Activated gamma-delta T cell treated with Interleukin-2 at 50 U/mL for 16 hours (primary cell): ENCODE data around the gene EPS8L3.
A peak's percentile ranks its signal among the peaks of the same experiment; 100 is the strongest.
"Not testable (repeated sequence)": the region's sequence is repeated elsewhere in the genome, so short reads cannot be mapped to it uniquely, and the experiment has no call there.

ENCODE experiments used
- DNase-seq: peaks from one replicate; pipeline ENCODE4 v3.0.0-alpha.2; 2020

The EPS8L3 gene, protein sequence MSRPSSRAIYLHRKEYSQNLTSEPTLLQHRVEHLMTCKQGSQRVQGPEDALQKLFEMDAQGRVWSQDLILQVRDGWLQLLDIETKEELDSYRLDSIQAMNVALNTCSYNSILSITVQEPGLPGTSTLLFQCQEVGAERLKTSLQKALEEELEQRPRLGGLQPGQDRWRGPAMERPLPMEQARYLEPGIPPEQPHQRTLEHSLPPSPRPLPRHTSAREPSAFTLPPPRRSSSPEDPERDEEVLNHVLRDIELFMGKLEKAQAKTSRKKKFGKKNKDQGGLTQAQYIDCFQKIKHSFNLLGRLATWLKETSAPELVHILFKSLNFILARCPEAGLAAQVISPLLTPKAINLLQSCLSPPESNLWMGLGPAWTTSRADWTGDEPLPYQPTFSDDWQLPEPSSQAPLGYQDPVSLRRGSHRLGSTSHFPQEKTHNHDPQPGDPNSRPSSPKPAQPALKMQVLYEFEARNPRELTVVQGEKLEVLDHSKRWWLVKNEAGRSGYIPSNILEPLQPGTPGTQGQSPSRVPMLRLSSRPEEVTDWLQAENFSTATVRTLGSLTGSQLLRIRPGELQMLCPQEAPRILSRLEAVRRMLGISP

DNA sequence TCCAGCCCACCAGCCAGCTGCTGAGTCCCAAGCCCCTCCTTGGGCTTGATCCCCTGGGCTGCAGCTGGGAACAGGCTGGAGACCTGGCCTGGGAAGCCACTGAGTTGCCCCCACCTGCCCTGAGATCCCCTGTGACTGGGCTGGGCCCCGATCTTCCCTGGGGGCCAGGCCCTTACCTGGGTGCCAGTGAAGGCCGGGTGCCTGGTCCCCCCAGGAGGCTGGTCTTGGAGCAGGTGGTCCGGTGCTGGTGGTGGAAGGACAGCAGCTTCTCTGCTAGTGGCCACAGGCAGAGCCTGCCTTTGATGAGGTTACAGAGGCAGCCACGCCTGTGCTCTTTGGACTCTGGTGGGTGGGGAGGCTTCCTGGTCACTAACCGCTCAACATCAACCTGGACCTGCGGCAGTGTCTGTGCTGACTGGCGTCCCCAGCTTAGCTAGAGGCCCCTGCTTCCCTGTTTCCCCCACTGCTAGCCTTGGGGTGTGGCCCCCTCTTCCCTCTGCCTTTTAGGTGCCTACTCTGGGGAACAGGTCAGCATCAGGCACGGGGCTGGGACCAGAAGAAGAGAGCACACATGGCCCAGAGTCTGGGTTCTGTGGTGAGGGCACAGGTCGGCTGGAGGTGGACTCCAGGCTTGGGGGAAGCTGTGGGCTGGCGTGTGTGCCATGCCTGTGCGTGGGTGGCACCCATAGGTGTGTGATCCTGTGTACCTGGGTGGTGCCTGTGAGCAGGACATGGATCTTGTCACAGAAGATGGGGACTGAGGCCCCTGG is at the start of gene EPS8L3:
Gene EPS8L3, minus strand, starts transcription at position 278 of the 770 bp plus-strand sequence. CDS start 2,174 bp downstream, outside the sequence.
- DNase-seq, result no peak

DNA sequence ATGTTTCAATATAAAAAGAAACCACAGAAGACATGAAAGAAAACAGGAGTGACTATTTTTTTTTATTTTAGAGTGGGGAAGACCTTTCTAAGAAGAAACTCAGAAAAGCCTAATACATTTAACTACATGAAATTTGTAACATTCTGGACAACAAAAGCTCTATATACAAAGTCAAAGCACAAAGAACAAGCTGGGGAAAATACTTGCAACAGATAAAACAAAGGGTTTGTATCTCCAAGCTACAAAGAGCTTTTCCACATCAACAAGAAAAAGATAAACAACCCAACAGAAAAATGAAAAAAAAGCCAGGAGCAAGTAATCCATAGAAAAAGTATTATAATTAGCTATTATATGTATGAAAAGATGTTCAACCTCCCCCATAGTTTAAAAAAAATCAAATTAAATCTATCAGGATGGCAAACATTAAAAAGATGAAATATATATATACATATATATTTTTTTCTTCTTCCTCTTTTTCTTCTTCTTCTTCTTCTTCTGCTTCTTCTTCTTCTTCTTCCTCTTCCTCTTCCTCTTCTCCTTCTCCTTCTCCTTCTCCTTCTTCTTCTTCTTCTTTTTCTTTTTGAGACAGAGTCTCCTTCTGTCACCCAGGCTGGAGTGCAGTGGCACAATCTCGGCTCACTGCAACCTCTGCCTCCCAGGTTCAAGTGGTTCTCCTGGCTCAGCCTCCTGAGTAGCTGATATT is 49.1 kb upstream of the EPS8L3 start:
- no peak for DNase-seq

DNA sequence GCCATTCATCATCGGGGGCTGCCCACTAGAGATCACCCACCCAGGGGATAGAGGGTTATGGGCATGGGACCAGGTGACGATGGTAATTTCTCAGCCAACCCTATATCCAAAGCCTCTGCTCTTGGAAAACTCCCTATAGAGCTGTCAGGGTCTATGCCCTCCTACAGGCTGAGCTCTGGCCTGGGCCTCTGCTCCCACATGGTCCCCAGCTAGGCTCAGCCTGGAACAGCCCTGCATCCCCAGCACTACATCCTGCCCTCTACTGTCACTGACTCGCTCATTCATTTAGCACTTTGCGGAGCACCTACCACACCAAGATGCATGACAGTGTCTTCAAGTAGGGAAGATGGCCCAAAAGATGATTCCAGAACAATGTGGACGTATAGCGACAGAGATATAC is 45.0 kb upstream of the EPS8L3 start:
- no peak for DNase-seq

DNA sequence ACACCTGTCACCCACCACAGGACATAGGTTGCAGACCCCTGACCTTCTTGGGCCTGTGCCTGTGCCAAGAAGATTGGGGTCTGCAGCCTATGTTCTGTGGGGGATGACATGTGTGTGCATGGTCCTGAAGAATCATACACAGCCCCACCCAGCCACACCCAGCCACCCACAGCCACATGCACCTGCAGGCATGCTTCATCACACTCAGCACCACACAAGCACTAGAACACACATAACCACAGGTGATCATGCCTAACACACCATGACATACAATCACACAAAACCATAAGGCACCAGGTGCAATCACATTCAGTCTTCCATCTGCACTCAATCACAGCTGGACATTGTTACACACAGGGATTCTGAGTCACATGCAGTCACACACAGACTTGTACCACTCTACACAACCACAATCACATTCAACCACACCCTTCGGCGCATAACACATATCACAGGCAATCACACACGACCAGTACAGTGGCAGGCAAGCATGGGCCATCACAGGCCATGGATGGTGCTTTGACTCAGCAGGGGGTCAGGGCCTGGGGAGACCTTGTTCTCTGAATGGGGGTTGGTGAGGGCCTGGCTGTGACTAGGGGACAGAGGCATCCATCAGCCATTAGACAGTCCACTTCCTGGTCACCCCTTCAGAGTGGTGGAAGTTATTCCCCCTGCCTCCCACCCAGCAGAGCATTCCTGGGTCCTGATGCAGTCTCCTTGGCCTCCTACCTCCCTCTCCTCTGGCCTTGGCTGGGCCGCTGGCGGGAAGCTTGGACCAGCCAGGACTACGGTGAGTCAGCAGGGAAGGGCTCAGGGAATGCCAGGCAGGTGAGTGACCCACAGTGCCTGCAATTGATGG is 44.3 kb upstream of the EPS8L3 start:
- no peak for DNase-seq

DNA sequence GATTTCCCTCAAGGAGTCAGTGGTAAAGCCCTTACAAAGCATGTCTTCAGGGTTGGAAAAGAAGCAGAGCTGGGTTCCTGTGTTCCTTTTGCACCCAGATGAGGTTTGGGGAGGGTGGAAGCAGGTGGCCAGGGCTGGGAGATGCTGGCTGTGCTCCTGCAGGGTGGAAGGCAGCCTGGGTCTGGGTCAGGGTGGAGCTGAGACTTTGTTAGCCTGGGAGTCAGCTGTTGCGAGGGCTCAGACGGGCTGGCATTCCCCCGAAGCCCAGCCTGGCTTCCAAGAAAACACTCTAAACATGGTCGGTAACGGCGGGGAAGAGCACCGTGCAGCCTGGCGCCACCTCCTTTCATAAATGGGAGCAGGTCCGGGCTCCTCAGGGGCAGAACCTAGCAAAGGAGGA is 43.7 kb upstream of the EPS8L3 start:
- no peak for DNase-seq

DNA sequence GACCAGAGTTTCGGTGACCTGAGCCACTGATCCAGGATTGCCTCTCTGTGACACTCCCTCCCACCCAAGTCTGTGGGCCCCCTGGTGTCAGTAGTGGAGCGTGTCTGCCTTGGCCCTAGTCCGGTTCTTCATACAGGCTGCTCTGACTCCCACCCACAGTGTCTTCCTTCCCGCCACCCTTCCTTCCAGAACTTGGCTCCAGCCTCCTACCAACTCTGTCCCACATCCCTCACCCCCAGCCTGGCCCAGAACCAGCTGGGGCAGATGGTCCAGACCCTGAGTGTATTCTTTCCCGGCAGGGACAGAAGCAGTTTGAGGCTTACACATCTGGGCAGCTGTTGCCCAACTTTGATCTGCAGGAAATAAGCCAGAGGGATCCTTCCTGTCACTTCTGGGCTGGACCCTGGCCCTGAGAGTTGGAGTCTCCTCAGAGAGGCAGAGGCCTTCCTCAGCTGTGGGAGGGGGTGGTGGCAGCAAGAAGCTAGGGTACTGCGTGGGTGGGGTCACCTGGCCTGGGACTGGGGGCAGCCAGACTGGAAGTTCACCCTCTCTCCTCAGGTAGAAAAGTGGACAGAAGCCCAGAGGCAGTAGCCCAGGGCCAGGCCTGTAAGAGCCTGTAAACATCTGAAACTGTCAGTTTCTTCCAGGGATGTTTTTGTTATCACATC is 43.1 kb upstream of the EPS8L3 start:
- no peak for DNase-seq

DNA sequence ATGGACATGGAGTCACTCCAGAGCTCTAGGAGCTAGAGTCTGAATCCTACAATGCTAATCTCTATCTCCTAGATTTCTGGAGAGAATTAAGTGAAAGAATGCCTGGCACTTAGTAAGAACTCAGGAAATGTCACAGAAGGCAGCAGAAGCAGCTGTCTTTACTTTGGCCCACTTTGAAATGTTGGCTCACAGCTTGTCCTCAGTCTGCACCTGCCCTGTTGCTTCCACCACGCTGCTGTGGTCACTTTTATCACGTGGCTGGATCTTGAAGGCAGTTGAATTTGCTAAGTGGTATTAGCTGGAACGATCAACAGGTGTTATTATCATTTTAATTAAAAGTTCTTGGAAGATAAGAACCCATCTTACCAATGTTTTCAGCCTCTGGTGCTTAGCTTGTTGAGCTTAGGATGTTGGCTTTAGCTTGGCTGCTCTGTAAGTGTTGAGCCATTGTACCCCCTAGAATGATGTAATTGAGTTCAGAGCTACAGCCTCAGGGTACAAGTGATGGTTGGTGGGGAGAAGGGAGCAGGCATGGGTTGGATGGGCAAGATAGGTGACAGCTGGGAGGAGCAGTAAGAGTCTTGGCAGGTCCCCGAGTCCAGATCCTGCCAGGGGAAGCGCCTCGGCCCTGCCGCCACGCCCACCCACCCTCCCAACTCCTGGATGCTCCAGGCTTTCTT is 41.9 kb upstream of the EPS8L3 start:
- no peak for DNase-seq

DNA sequence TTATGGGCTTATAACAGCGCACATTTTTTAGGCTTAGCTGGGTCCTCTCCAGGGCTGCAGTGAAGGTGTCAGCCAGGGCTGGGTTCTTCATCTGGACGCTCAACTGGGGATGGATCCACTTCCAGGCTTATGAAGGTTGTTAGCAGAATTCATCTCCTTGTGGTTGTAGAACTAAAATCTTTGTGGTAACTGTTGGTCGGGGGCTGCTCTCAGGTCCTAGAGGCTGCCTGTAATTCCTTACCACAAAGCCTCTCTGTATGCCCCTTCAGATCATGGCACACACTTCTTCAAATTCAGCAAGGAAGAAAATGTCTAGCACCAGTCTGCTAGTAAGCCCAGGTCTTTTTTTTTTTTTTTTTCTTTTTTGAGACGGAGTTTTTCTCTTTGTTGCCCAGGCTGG is 40.9 kb upstream of the EPS8L3 start:
- no peak for DNase-seq

DNA sequence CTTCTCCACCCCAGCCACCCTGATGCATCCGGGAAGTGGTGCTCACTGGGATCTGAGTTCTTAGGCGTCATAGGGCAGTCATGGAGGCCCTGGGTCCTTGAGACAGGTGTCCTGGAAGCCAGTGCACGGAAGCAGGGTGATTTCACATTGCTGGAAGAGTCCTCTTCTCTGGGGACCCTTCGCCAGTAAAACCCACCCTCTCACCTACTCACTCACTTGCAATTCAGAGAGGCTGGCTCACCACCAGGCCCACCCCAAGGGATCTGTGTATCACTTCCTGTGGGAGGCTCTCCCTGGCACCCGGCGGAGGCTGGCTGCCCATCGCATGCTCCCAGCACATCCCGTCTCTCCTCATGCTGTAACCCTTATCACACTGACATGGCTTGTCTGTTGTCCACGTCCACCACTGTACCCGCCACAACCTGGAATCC is 40.2 kb upstream of the EPS8L3 start:
- no peak for DNase-seq

DNA sequence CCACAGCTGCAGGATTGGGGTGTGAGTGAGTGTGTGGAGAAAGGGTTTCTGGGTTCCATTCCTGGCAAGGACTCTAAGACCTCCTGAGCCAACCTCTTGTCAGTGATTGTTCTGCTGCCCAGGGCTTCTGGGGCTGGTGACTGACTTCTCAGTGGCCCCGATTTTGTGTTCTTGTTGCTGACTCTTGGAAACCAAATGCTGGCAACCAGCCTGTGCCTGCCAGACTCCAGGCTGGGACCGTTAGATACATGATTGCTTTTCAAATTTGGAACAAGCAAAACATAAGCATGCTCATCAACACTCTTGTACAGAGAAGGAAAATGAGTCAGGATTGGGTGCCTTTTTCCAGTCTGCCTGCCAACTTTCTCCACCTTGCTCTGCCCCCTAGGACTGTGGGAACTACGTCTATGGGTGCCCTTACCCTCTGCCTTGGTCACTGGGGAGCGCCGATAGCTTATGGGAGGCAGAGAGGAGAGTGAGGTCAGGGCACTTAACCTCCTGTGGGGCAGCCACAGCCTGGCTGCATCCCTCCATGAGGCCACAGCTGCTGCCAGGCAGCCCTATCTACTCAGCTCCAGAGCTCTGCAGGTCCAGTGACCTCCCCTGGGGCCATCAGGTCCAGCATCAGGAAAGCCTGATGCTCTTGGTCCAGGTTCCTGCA is 39.3 kb upstream of the EPS8L3 start:
- DNase-seq, result no peak

DNA sequence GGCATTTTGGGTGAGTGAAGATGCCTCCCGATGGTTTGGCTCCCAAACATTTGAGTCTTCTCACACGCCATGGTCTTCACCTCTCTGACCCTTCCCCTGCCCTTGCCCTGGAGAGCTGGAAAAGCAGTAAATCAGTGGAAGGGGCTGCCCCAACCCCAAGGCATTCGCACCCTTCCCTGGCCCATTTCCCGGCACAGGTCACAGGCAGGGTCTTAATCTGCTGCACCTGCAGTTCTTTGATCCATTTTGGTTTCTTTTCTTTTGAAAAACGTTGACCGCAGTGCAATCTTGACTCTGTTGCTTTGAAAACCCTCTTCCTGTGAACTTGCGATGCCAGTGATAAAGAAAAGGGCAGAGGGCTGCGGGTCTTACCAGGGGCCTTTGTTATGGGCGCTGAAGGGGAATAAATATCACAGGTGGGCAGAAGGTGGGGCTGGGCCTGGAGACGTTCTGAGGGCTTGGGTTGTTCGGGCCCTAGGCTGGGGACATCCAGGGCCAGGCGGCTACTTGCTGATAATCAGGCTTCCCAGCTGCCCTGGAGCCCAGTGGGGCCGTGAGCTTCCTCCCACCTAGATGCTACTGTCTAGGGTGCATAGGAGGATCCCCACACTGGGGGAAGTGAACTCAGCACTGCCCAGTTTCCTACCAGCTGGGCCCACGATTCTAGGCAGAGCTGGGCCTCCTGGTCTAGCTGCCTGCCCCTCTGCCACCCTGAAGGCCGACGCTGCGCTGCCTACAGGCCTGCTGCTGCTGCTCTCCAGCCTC is 38.6 kb upstream of the EPS8L3 start:
- peak; percentile 60 for DNase-seq

DNA sequence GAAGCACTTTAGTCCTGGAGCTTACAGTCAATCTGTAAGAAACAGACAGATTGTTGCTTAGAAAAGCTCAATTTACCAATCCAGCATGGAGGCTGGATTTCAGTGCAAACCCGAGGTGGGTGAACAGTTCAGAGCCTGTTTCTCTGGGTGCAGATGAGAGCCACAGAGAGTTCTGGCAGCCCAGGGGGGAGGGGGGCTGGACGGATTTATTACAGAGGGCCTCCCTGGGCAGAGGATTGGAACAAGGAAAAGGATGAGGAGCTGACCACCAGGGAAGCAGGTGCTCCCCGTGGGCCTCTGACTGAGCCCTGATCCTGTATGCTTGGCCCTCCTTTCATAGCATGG is 38.0 kb upstream of the EPS8L3 start:
- DNase-seq, result no peak

DNA sequence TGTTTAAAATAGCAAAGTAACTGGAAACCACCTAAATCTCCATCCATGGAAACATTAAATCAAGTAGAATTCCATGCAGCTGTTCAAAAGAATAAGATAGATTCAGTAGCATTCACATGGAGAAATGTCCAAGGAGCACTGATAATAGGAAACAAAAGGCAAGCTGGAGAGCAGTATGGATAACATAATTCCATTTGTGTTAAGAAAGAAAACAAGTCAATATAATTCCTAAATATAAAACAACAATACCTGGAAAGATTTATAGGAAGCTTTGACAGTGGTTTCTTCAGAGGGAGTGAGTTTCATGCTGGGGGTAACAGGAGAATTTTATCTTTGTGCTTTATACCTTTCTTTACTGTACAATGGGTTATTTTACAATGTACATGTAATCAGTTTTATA is 36.6 kb upstream of the EPS8L3 start:
- DNase-seq, result no peak

DNA sequence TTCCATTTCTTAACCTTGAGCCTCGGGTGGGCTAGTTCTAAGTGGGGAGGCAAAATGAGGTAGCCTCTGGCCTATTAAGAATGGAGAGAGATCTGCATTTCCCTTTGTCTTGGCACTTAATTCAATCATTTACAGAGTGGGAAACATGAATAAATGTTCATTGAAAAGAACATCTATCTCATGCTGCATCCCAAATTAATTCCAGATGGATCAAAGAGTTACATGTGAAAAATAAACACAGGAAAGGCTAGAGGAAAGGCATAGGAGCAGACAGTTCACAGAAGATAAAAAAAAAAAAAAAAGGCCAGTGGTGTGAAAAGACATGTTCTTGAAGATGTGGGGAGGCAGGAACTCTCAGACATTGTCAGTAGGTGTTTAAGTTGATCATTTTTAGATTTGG is 35.7 kb upstream of the EPS8L3 start:
- DNase-seq, result no peak

DNA sequence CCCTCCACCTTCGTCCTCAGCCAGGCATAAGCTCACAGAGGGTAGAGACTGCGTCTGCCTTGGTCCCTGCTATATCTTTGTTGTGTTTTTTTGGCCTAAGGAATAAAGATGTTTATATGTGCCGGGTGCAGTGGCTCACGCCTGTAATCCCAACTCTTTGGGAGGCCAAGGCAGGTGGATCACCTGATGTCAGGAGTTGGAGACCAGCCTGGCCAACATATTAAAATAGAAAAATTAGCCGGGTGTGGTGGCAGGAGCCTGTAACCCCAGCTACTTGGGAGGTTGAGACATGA is 33.5 kb upstream of the EPS8L3 start:
- not testable (repeated sequence) for DNase-seq

DNA sequence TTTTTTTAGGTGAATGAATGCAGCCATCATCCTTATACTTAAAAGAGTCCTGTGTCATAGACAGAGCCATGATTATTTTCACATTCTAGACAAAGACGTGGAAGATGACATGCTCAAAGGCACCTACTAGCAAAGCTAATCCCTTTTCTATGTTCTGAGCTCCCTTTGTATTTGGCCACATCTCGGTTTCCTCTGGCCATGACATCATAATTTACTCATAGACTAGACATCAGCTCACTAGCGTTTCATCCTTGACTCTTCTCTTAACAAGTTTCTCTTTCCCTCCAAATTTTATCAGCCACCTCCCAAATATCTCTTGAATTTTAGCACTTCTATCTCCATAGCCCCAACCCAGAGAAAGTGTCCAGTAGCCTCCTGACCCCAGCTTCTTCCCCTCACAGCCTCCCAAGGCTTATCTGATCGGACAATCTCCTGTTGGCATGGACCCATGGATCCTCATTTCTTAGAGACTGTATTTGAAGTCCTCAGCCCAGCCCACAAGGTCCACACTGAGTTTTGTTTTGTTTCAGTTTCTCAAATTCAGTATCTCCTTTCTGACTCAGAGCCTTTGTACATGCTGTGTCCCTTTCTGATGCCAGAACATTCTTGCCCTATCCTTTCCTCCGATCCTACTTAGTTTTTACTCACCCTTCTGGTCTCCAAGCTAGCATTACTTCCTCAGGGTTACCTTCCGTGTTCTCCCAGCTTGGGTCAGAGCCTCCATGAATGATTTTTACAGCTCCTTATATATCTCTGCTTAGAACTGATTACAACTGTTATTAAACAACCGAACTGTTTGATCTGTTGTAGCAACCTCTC is 33.0 kb upstream of the EPS8L3 start:
- DNase-seq, result no peak

DNA sequence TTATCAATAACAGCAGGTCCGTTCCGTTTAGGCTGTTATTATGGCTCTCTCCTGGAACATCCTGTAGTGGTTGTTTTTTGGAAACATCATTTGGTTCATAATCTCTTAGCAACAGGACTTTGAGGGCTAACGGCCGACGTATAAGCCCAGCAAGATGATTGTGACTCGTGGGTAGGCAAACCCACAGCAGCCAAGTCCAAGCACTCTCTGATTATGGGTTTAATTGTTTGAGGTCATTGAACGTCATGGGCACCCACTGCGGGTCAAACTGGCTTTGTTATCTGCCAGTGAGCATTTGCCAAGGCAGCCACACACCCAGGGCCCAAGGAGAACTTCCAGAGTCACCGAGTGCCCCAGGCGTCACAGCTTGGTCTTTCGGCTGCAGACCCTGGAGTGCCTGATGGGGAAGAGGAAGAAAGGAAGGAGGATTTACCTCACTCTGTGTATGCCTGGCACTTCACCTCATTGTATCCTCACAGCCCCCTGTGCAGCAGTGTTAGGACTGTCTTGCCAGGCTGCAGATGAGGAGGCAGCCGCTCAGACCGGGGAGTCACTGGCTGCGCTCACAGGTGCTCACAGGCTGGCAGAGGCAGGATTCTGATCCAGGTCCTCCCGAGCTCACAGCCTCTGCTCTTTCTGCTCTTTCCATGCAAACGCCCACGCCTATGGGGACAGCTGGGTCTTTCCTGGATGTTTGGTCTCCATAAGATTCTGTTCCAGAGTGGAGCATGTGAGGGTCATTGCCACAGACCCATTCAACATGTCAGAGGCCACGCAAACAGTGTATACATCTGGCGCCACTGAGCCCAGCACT is 30.8 kb upstream of the EPS8L3 start:
- DNase-seq, result no peak
